Measurements from ENCODE around the gene GABPB1.
"Not testable (repeated sequence)": the region's sequence is repeated elsewhere in the genome, so short reads cannot be mapped to it uniquely, and the experiment has no call there.

The GABPB1 gene

GRCh38 chr15:50354838-50355618 lies at the start of gene GABPB1:
Gene GABPB1, minus strand, starts transcription at chr15:50355198. Its CDS starts 45,400 bp downstream, at chr15:50309798.
- peak; percentile 88 for DNase-seq (ENCODE audit: low spot score)

DNA sequence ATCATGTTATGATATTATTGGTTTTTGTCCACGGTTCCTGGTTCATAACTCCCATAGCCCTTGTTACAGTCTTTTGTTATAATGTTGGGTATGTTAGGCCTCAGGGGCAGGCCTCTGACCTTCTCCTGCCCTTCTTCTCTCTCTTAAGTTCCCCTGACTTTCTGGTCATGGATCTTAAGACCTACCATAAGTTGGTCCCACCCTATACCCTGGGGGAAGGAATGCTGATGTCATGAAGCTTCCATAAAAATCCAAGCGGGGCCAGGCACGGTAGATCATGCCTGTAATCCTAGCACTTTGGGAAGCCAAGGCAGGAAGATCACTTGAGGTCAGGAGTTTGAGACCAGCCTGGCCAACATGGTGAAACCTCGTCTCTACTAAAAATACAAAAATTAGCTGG lies 36.6 kb upstream of the GABPB1 start:
- DNase-seq (ENCODE audit: low spot score), result not testable (repeated sequence)

GRCh38 chr15:50390554-50391264 lies 35.7 kb upstream of the GABPB1 start:
- DNase-seq (ENCODE audit: low spot score), result peak; percentile 9

DNA sequence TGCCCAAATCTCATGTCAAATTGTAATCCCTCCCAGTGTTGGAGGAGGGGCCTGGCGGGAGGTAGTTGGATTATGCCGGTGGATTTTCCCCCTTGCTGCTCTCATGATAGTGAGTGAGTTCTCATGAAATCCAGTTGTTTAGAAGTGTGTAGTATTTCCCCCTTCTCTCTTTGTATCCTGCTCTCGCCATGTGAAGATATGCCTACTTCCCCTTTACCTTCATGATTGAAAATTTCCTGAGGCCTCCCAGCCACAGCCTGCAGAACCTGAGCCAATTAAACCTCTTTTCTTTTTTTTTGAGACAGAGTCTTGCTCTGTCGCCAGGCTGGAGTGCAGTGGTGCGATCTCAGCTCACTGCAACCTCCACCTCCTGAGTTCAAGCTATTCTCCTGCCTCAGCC lies 27.4 kb upstream of the GABPB1 start:
- not testable (repeated sequence) for DNase-seq (ENCODE audit: low spot score)

GRCh38 chr15:50381438-50381837 lies 26.4 kb upstream of the GABPB1 start:
- no peak for DNase-seq (ENCODE audit: low spot score)

DNA sequence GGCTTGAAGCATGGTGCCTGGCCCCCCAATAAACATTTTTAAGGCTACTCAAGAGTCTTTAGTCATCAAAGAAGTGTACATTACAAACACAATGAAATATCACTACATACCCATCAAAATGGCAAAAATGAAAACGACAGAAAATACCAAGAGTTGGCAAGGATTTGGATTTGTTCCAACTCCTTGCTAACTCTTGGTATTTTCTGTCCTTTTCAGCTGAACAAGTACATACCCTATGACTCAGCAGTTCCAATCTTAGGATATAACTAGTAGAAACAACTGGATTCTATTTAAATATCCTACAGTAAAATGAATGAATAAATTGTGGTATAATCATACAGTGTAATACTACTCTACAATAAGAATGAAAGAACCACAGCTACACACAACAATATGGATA lies 25.1 kb upstream of the GABPB1 start:
- no peak for DNase-seq (ENCODE audit: low spot score)

DNA sequence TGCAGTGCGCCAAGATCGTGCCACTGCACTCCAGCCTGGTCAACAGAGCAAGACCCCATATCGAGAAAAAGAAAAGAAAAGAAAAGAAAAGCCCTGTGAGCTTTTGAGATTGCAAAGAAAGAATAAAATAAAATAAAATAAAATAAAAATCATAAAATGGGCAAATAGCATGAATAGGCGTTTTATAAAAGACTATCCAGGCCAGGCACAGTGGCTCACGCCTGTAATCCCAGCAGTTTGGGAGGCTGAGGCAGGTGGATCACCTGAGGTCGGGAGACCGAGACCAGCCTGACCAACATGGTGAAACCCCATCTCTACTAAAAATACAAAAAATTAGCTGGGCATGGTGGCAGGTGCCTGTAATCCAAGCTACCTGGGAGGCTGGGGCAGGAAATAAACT lies 24.4 kb upstream of the GABPB1 start:
- DNase-seq (ENCODE audit: low spot score), result not testable (repeated sequence)

DNA sequence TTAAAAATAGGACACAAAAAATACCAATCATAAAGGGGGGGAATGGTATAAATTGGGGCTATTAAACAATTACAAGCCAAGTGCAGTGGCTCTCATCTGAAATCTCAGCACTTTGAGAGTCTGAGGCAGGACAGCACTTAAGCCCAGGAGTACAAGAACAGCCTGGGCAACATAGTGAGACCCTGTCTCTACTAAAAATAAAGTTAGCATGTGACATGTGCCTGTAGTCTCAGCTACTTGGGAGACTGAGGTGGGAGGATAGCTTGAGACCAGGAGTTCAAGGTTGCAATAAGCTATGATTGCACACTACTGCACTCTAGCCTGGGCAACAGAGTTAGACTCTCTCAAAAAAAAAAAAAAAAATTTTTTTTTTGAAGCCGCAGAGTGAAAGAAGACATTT lies 23.8 kb upstream of the GABPB1 start:
- no peak for DNase-seq (ENCODE audit: low spot score)

- DNase-seq (ENCODE audit: low spot score), result no peak
Measured at GRCh38 chr15:50377867-50378751, 23.1 kb upstream of the GABPB1 start.

DNA sequence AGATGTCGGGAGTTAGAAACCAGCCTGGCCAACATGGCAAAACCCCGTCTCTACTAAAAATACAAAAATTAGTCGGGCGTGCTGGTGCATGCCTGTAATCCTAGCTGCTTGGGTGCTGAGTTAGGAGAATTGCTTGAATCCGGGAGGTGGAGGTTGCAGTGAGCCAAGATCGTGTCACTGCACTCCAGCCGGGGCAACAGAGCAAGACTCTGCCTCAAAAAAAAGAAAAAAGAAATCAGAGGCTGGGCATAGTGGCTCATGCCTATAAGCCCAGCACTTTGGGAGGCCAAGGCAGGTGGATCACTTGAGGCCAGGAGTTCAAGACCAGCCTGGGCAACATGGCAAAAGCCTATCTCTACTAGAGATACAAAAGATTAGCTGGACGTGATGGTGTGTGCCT lies 14.6 kb upstream of the GABPB1 start:
- not testable (repeated sequence) for DNase-seq (ENCODE audit: low spot score)

DNA sequence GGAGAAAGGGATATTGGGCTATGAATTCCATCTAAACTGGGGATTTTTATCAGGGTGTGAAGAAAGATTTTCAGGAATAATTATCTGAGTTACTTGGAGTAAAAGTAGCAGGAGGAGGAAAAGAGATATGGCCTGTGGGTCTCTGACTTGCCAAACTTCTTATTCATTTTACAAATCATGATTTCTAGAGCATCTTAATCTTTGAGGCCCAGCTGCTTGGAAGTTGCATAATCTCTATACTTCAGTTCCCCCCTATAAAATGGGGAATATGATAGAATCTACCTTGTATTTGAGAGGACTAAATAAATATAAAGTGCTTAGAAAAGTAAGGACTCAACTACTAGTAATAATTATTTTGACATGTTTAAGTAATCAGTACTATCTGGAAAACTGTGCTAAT lies 11.0 kb upstream of the GABPB1 start:
- DNase-seq (ENCODE audit: low spot score), result no peak

DNA sequence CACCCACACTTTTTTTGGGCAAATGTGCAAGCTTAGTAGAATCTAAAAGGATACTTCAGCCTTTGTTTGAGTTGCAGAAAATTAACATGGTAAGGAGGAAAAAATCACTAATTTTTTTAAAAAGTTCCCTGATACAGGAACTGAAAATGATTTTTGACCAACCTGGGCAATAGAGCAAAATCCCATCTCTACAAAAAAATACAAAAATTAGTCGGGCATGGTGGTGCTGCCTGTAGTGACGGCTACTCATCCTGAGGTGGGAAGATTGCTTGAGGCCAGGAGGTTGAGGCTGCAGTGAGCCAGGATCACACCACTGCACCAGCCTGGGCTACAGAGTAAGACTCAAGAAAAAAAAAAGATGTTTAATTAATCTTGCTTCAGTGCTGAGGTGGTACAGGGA lies 10.6 kb upstream of the GABPB1 start:
- no peak for DNase-seq (ENCODE audit: low spot score)

DNA sequence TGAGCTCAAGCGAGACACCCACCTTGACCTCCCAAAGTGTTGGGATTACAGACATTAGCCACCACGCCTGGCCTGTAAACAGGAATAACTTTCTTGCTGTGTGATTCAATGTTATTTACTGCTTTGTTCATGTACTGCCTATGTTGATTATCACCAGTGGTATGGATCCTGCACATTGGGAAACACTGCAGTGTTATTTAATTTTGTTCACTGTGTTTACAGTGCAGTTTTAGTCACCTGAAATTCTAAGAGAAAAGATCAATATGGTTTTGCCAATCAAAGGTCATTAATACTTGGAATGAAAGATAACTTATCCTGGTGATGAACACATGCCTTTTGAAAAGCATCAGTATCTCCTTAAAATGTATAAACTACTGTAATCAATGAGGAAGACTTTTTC lies 8.6 kb upstream of the GABPB1 start:
- DNase-seq (ENCODE audit: low spot score), result no peak

DNA sequence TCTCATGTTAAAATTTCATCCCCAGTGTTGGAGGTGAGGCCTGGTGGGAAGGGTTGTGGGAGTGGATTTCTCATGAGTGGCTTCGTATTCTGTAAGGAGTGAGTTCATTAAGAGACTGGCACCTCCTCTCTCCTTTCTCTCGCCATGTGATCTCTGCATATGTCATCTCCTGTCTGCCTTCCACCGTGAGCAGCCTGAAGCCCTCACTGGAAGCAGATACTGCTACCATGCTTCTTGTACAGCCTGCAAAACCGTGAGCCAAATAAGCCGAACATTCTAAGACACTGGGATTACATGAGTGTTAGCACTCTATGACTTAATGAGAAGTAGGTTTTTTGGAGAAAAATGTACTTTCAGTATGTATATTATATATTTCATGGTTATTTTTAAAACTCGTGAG lies 6.8 kb upstream of the GABPB1 start:
- no peak for DNase-seq (ENCODE audit: low spot score)

- DNase-seq (ENCODE audit: low spot score), result no peak
Measured at GRCh38 chr15:50358845-50359244, 3.8 kb upstream of the GABPB1 start.

- no peak for DNase-seq (ENCODE audit: low spot score)
Measured at GRCh38 chr15:50355980-50356379, 982 bp upstream of the GABPB1 start.

- DNase-seq (ENCODE audit: low spot score), result no peak
Measured at GRCh38 chr15:50355619-50355905, 564 bp upstream of the GABPB1 start.

GRCh38 chr15:50353975-50354837 lies 792 bp downstream of the GABPB1 start:
- DNase-seq (ENCODE audit: low spot score), result peak; percentile 57

DNA sequence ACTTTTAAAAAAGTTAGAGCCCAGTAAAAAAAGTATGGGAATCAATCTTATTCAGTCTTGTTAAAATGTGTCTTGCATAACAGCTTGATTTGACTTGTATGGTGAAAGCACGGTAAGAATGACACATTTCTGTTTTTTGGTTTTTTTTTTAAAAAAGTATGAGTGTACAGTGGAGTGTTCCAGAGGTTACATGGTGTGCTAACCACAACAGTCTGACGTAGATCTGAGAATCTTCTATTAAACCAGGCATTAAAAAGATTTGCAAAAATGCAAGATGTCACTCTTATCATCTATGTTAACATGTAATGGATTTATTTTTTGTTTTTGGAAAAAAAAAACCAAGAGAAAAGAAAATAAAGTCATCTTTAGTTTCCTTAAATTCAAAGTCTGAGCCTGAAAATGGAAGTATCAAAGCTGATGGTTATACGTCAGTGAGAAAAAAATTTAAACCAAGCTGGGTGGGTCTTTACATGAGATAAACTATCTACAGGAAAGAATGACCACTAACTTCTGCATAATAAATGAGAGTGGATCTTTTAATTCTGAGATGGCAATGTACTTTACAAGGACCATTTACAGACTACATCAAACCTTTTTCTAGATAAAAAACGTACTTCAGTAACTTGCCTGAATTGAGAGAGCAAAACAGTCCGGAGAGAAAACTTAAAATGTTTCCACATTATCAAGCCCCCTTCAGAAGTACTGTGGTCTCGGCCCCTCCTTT lies 1.6 kb downstream of the GABPB1 start:
- no peak for DNase-seq (ENCODE audit: low spot score)

- no peak for DNase-seq (ENCODE audit: low spot score)
Measured at GRCh38 chr15:50350621-50351020, 4.4 kb downstream of the GABPB1 start.

DNA sequence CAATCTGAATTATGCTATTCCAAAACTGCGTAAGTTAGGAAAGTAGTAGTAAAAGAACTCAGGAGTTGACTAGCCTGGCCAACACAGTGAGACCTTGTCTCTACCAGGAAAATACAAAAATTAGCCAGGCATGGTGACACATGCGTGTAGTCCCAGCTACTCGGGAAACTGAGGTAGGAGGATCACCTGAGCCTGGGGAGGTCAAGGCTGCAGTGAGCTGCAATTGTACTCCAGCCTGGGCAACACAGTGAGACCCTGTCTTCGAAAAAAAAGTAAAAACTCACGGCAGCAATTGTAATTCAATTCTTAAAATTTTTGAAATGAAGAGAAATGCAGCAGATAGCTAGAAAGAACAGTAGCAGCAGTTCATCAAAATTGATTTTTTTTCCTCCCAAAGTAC lies 9.7 kb downstream of the GABPB1 start:
- no peak for DNase-seq (ENCODE audit: low spot score)

All from Ammon's horn (tissue), 1 donor.